ENCODE measurements around the gene GTF2F2. TPM values are rescaled to one million over a fixed set of nuclear protein-coding genes. Genes with fewer than 3 reads are reported as not detected.

GTF2F2 gene
- total RNA-seq, 1 experiment from 2014 or later: 37.8 TPM

DNA sequence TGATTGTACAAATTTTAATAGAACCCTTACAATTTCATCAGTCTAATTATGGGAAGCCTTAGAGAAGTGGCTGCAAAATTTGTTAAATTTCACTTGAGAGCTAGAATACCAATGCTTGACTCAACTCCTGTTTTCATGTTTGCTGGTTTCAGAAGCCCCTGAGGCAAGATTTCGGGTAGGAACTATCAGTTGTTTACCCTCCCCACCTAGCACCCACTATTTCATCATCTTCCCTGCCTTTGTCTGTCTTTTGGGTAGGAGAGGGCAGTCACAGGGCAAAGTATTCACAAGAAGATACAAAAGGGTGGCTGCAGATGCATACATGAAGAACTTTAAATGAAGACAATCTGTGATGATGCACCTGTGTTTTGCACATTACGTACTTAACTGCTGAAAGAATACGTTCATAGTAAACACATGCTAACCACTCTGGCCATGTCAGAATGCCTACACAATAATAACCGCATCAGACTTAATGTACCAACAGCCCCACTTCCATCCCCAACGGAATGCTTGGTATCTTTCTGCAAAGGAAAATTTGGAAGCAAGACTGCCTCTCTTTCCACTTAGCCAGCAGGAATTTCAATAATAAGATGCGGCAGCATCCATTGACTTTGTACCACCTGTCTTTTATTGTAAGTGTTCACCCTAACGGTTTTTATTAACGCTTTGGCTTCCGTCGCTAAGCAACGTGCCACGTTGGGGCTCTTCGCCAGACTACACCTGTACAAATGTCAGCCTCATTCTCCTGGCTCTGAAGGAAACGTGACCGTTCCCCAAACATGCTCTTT is 190.2 kb downstream of the GTF2F2 start:
- Histone ChIP-seq H3K27me3 (replicated peaks; ENCODE audit: insufficient read depth, low read depth, low read length, poor library complexity) (no peaks in the 10 kb centered on the region), H3K36me3 (ENCODE audit: insufficient read depth, low read length, poor library complexity, severe bottlenecking) (no peaks in the 10 kb centered on the region), H3K4me3 (ENCODE audit: low read depth, low read length, poor library complexity, severe bottlenecking) (peak overlapping the region; percentile 39), H3K27ac (ENCODE audit: low read depth, low read length, poor library complexity, severe bottlenecking) (no peak overlapping the region), H3K4me1 (ENCODE audit: insufficient read depth, low read length, poor library complexity, severe bottlenecking) (no peaks in the 10 kb centered on the region), H3K9me3 (ENCODE audit: low read depth, low read length, poor library complexity, severe bottlenecking) (no peaks in the 10 kb centered on the region)
- ChIA-PET CTCF (interaction anchor here (0.6 to 1.2 kb wide), 5 partner anchors 29 to 1010 kb away, joined by 5 to 8 read pairs (median 6); no protein-coding TSS in a partner anchor), POLR2A (ENCODE audit: low non-redundant PET) (no interaction called here)
- no peak for TF ChIP-seq EZH2 (IDR thresholded peaks at IDR 0.05; ENCODE audit: borderline replicate concordance, low read depth, low read length, poor library complexity, severe bottlenecking)
- TF ChIP-seq, protein P1, sequence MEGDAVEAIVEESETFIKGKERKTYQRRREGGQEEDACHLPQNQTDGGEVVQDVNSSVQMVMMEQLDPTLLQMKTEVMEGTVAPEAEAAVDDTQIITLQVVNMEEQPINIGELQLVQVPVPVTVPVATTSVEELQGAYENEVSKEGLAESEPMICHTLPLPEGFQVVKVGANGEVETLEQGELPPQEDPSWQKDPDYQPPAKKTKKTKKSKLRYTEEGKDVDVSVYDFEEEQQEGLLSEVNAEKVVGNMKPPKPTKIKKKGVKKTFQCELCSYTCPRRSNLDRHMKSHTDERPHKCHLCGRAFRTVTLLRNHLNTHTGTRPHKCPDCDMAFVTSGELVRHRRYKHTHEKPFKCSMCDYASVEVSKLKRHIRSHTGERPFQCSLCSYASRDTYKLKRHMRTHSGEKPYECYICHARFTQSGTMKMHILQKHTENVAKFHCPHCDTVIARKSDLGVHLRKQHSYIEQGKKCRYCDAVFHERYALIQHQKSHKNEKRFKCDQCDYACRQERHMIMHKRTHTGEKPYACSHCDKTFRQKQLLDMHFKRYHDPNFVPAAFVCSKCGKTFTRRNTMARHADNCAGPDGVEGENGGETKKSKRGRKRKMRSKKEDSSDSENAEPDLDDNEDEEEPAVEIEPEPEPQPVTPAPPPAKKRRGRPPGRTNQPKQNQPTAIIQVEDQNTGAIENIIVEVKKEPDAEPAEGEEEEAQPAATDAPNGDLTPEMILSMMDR (conservative IDR thresholded peaks at IDR 0.05; ENCODE audit: low read depth, low read length): no peak
- BruUV-seq (replicated peaks): no TSS peak
- intact Hi-C loops (cut with micrococcal nuclease; ENCODE audit: unreplicated experiment): no loop called here
- no peak for DNase-seq (ENCODE audit: low spot score)

DNA sequence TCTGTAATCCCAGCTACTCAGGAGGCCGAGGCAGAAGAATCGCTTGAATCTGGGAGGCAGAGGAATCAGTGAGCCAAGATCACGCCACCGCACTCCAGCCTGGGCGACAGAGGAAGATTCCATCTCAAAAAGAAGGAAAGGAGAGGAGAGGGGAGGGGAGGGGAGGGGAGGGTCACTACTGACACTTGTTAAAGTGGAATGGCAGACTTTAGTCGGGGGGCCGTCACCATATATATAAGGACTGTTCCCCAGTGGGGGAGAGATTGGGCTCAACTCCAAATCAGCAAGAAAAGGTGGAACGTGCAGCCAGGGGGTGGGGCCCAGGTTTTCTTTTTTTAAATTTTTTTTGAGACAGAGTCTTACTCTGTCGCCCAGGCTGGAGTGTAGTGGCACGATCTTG is 194.5 kb downstream of the GTF2F2 start:
- TF ChIP-seq EZH2 (IDR thresholded peaks at IDR 0.05; ENCODE audit: borderline replicate concordance, low read depth, low read length, poor library complexity, severe bottlenecking): no peak
- TF ChIP-seq, protein P1 (conservative IDR thresholded peaks at IDR 0.05; ENCODE audit: low read depth, low read length): no peak
- Histone ChIP-seq H3K36me3 (ENCODE audit: insufficient read depth, low read length, poor library complexity, severe bottlenecking) (no peaks in the 10 kb centered on the region), H3K27ac (ENCODE audit: low read depth, low read length, poor library complexity, severe bottlenecking) (no peak overlapping the region), H3K4me3 (ENCODE audit: low read depth, low read length, poor library complexity, severe bottlenecking) (no peak overlapping the region), H3K27me3 (replicated peaks; ENCODE audit: insufficient read depth, low read depth, low read length, poor library complexity) (no peaks in the 10 kb centered on the region), H3K4me1 (ENCODE audit: insufficient read depth, low read length, poor library complexity, severe bottlenecking) (peaks cover under 1% of the 10 kb centered on the region), H3K9me3 (ENCODE audit: low read depth, low read length, poor library complexity, severe bottlenecking) (no peaks in the 10 kb centered on the region)
- POLR2A ChIA-PET (ENCODE audit: low non-redundant PET): no interaction called here
- DNase-seq (ENCODE audit: low spot score): no peak
- CTCF ChIA-PET: no interaction called here
- intact Hi-C loops (cut with micrococcal nuclease; ENCODE audit: unreplicated experiment): no loop called here
- no TSS peak for BruUV-seq (replicated peaks)

GRCh38 chr13:45315520-45316167 is 195.3 kb downstream of the GTF2F2 start:
- Histone ChIP-seq H3K36me3 (ENCODE audit: insufficient read depth, low read length, poor library complexity, severe bottlenecking) (no peaks in the 10 kb centered on the region), H3K4me1 (ENCODE audit: insufficient read depth, low read length, poor library complexity, severe bottlenecking) (peaks cover 9% of the 10 kb centered on the region), H3K9me3 (ENCODE audit: low read depth, low read length, poor library complexity, severe bottlenecking) (no peaks in the 10 kb centered on the region), H3K4me3 (ENCODE audit: low read depth, low read length, poor library complexity, severe bottlenecking) (no peak overlapping the region), H3K27me3 (replicated peaks; ENCODE audit: insufficient read depth, low read depth, low read length, poor library complexity) (no peaks in the 10 kb centered on the region), H3K27ac (ENCODE audit: low read depth, low read length, poor library complexity, severe bottlenecking) (no peak overlapping the region)
- BruUV-seq (replicated peaks): no TSS peak
- POLR2A ChIA-PET (ENCODE audit: low non-redundant PET): interaction anchor here (0.6 kb wide), 1 partner anchor 897 kb away, joined by 3 read pairs; no protein-coding TSS in a partner anchor
- DNase-seq (ENCODE audit: low spot score): no peak
- intact Hi-C loops (cut with micrococcal nuclease; ENCODE audit: unreplicated experiment): no loop called here
- CTCF ChIA-PET: no interaction called here
- TF ChIP-seq, protein P1 (conservative IDR thresholded peaks at IDR 0.05; ENCODE audit: low read depth, low read length): no peak
